Common myeloid progenitor, CD34-positive (primary cell): ENCODE measurements around the gene CPT1A. TPM values are rescaled to one million over a fixed set of nuclear protein-coding genes. Genes with fewer than 3 reads are reported as not detected.
A peak's percentile ranks its signal among the peaks of the same experiment; 100 is the strongest.
"Not testable (repeated sequence)": the region's sequence is repeated elsewhere in the genome, so short reads cannot be mapped to it uniquely, and the experiment has no call there.

Source experiments
- CTCF ChIA-PET: fragments of 350-600 bp; sonication (Branson Sonifier 250); formaldehyde crosslinking; loops from one replicate; lab custom pipeline; 2021; ENCODE audit warnings: antibody characterized with exemption; lab: Charles Lee
- POLR2A ChIA-PET: fragments of 350-600 bp; sonication (Branson Sonifier 250); formaldehyde crosslinking; loops from one replicate; lab custom pipeline; 2021; ENCODE audit warnings: antibody characterized with exemption; lab: Charles Lee
- DNase-seq, 3 donors: peaks; one replicate each; pipeline versions ENCODE4 v3.0.0 to v3.0.0-alpha.2; 2013
- H3K27ac ChIP-seq, 2 experiments: 1 replicate in 1 of 2; 2 replicates in 1 of 2; pipeline ENCODE4 v1.7.0; 2013; ENCODE audit warnings: inconsistent platforms in 2 of 2, low read length in 2 of 2, mild to moderate bottlenecking in 2 of 2, low read depth in 1 of 2, moderate library complexity in 1 of 2; ENCODE audit not compliant: severe bottlenecking in 2 of 2, insufficient read depth in 1 of 2, poor library complexity in 1 of 2
- H3K27me3 ChIP-seq, 5 experiments: replicated peaks in 2 of 5; 1 replicate in 3 of 5; 2 replicates in 2 of 5; pipeline versions ENCODE4 v1.6.1 to v1.7.0; 2013; ENCODE audit warnings: low read length in 4 of 5, mild to moderate bottlenecking in 2 of 5, moderate library complexity in 2 of 5, inconsistent platforms in 1 of 5; ENCODE audit not compliant: insufficient read depth in 5 of 5, control insufficient read depth in 4 of 5
- H3K36me3 ChIP-seq, 4 experiments: 1 replicate in 2 of 4; 2 replicates in 2 of 4; pipeline versions ENCODE4 v1.6.1 to v1.7.0; 2013; ENCODE audit warnings: low read length in 3 of 4, control low read depth in 1 of 4, mild to moderate bottlenecking in 1 of 4; ENCODE audit not compliant: control insufficient read depth in 4 of 4, insufficient read depth in 4 of 4
- H3K4me1 ChIP-seq, 4 experiments: 1 replicate in 3 of 4; 2 replicates in 1 of 4; pipeline versions ENCODE4 v1.6.1 to v1.7.1; 2013; ENCODE audit warnings: low read length in 3 of 4, mild to moderate bottlenecking in 3 of 4, control low read depth in 1 of 4, inconsistent platforms in 1 of 4, moderate library complexity in 1 of 4; ENCODE audit not compliant: control insufficient read depth in 4 of 4, insufficient read depth in 4 of 4; ENCODE audit errors: control extremely low read depth in 1 of 4
- H3K4me3 ChIP-seq, 7 experiments: 1 replicate in 4 of 7; 2 replicates in 3 of 7; pipeline versions ENCODE4 v1.5.1 to v1.7.0; 2013; ENCODE audit warnings: mild to moderate bottlenecking in 7 of 7, low read length in 6 of 7, moderate library complexity in 6 of 7, inconsistent platforms in 2 of 7, low read depth in 2 of 7, control low read depth in 1 of 7; ENCODE audit not compliant: insufficient read depth in 4 of 7, control insufficient read depth in 1 of 7; ENCODE audit errors: extremely low read depth in 1 of 7
- H3K9me3 ChIP-seq, 5 experiments: 1 replicate in 4 of 5; 2 replicates in 1 of 5; pipeline versions ENCODE4 v1.6.1 to v1.7.1; 2013; ENCODE audit warnings: low read length in 4 of 5, mild to moderate bottlenecking in 2 of 5, inconsistent platforms in 1 of 5, low read depth in 1 of 5, moderate library complexity in 1 of 5; ENCODE audit not compliant: control insufficient read depth in 4 of 5, insufficient read depth in 2 of 5; ENCODE audit errors: control extremely low read depth in 1 of 5
- WGBS: methylation state at CpG from one replicate; pipeline ENCODE4 v1.1.5; 2013; ENCODE audit not compliant: insufficient coverage; 5-methylcytosine and 5-hydroxymethylcytosine counted together
- polyA plus RNA-seq: library from polyadenylated mRNA; unstranded; fragments of 120-200 nt; gene quantifications from one replicate; pipeline ENCODE4 v1.2.1, GENCODE V29; 2013

Gene CPT1A
- polyA plus RNA-seq = 78.4 TPM

- H3K9me3 ChIP-seq = no peaks in the 10 kb centered on the region
- peak; percentile 69 to 85 (median 80) for DNase-seq
- POLR2A ChIA-PET = interaction anchor here (3.1 to 3.7 kb wide), 2 partner anchors 13 to 16 kb away, joined by 16 to 35 read pairs; no protein-coding TSS in a partner anchor
- peaks cover 22 to 64% (median 59%) of the 10 kb centered on the region in 4 experiments for H3K4me1 ChIP-seq
- CTCF ChIA-PET = interaction anchor here (4.3 to 6.0 kb wide), 2 partner anchors 12 to 13 kb away, joined by 26 to 90 read pairs; no protein-coding TSS in a partner anchor
- H3K36me3 ChIP-seq = peaks cover 0 to 12% (median 5%) of the 10 kb centered on the region in 4 experiments
- H3K27ac ChIP-seq = peak within 1 kb of the TSS; percentile 70 to 89
- WGBS = 8% methylated on average over 35 of the region's 82 CpGs
- H3K4me3 ChIP-seq = peak within 1 kb of the TSS; percentile 83 to 95 (median 92)
- H3K27me3 ChIP-seq = no peaks in the 10 kb centered on the region
Measured at GRCh38 chr11:68841718-68842426, at the start of gene CPT1A. Gene CPT1A (minus strand): TSS chr11:68841916. CDS start chr11:68815474, 26,442 bp downstream.

GRCh38 chr11:68890490-68891231, 48.9 kb upstream of the CPT1A start:
- peak overlapping the region in 1 of 2 experiments; percentile 47 for H3K27ac ChIP-seq
- DNase-seq = peak; percentile 69 to 92 (median 90)
- H3K36me3 ChIP-seq = peaks cover 4 to 51% (median 35%) of the 10 kb centered on the region in 4 experiments
- CTCF ChIA-PET = interaction anchor here (1.2 to 3.1 kb wide), 2 partner anchors 12 to 21 kb away, joined by 4 to 8 read pairs; no protein-coding TSS in a partner anchor
- H3K4me3 ChIP-seq = peak overlapping the region in 1 of 7 experiments; percentile 5
- no peaks in the 10 kb centered on the region for H3K9me3 ChIP-seq
- H3K27me3 ChIP-seq = no peaks in the 10 kb centered on the region
- POLR2A ChIA-PET = interaction anchor here (1.1 kb wide), 1 partner anchor 65 kb away, joined by 3 read pairs; no protein-coding TSS in a partner anchor
- peaks cover 0 to 11% (median 5%) of the 10 kb centered on the region in 4 experiments for H3K4me1 ChIP-seq
- WGBS = 64% methylated on average over 17 of the region's 17 CpGs

DNA sequence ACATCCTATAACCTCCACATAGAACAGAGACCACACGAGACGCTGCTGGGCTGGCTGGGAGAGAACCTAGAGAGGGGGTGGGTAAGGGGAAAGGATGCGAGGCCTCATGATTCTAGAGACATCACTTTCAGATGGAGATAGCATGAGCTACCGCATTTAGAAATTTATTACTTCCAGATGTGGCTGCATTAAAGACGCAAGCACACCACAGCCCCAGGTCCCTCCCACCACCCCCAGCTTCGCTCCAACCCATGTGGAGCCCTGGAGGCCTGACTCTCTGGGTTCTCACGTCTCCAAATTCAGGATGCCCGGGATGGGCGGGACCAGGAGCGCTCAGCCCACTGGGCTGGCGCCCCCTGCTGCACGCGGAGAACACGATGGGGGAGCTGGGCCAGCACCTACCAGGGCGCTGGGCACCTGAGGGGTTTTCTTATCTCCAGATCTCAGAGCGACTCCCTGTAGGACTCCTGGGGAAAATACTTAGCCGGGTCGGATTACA, 48.3 kb upstream of the CPT1A start:
- Histone ChIP-seq H3K27ac (no peak overlapping the region), H3K27me3 (no peaks in the 10 kb centered on the region), H3K4me1 (peaks cover 0 to 11% (median 5%) of the 10 kb centered on the region in 4 experiments), H3K36me3 (peaks cover 4 to 47% (median 34%) of the 10 kb centered on the region in 4 experiments), H3K4me3 (no peak overlapping the region), H3K9me3 (no peaks in the 10 kb centered on the region)
- WGBS = 87% methylated on average over 16 of the region's 18 CpGs
- POLR2A ChIA-PET = interaction anchor here (1.1 kb wide), 1 partner anchor 65 kb away, joined by 3 read pairs; no protein-coding TSS in a partner anchor
- CTCF ChIA-PET = interaction anchor here (1.2 to 3.1 kb wide), 2 partner anchors 11 to 20 kb away, joined by 4 to 8 read pairs; no protein-coding TSS in a partner anchor
- peak in 1 of 3 donors; percentile 9 for DNase-seq

DNA sequence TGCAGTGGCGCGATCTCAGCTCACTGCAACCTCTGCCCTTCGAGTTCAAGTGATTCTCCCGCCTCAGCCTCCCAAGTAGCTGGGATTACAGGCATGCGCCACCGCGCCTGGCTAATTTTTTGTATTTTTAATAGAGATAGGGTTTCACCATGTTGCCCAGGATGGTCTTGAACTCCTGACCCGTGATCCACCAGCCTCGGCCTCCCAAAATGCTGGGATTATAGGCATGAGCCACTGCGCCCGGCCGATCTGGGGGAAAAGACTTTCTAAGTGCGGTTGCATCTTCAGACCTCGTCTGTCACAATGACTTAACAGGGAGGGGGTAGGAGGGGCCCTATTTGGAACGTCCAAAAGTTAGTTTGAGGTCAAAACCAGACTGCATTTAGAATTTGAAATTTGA, 43.1 kb upstream of the CPT1A start:
- CTCF ChIA-PET, H3K36me3 ChIP-seq, H3K4me1 ChIP-seq, H3K27me3 ChIP-seq, DNase-seq, H3K9me3 ChIP-seq, POLR2A ChIA-PET, H3K27ac ChIP-seq, H3K4me3 ChIP-seq: not testable (repeated sequence)
- WGBS = 99% methylated on average over 12 of the region's 15 CpGs

DNA sequence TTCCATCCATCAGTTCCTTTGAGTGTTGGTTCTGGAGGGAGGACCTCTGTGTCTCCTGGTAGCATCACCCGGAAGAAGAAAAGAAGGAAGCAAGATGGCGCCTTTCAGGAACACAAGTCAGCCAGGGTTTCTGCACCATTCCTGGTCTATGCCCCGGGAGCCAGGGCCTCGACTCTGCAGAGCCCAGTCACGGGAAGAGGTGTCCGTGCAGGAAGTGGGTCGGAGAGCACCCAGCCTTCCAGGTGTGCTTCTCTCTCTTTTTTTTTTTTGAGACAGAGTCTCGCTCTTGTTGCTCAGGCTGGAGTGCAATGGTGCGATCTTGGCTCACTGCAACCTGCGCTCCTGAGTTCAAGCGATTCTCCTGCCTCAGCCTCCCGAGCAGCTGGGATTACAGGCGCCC, 40.7 kb upstream of the CPT1A start:
- Histone ChIP-seq H3K9me3 (no peaks in the 10 kb centered on the region), H3K36me3 (peaks cover 0 to 3% (median 0%) of the 10 kb centered on the region in 4 experiments), H3K4me1 (no peaks in the 10 kb centered on the region), H3K27ac (no peak overlapping the region), H3K4me3 (no peak overlapping the region), H3K27me3 (no peaks in the 10 kb centered on the region)
- DNase-seq = no peak
- ChIA-PET CTCF (interaction anchor here (1.1 kb wide), 1 partner anchor 12 kb away, joined by 3 read pairs; no protein-coding TSS in a partner anchor), POLR2A (no interaction called here)
- WGBS = 85% methylated on average over 8 of the region's 13 CpGs

- no peak for DNase-seq
- Histone ChIP-seq H3K4me1 (no peaks in the 10 kb centered on the region), H3K27ac (no peak overlapping the region), H3K4me3 (no peak overlapping the region), H3K27me3 (no peaks in the 10 kb centered on the region), H3K9me3 (no peaks in the 10 kb centered on the region), H3K36me3 (peaks cover 0 to 3% (median 0%) of the 10 kb centered on the region in 4 experiments)
- ChIA-PET CTCF (interaction anchor here (1.0 kb wide), 1 partner anchor 56 kb away, joined by 3 read pairs; no protein-coding TSS in a partner anchor), POLR2A (no interaction called here)
- whole genome bisulfite sequencing = no CpG with 5 or more reads among the region's 2 CpGs
Measured at GRCh38 chr11:68881320-68881719, 39.6 kb upstream of the CPT1A start.
